Measurements from ENCODE around the gene CLCF1. TPM values are rescaled to one million over a fixed set of nuclear protein-coding genes. Genes with fewer than 3 reads are reported as not detected.

Gene CLCF1
- polyA plus RNA-seq, 1 donor (not counting 4 experiments of a cell fraction or from before 2014, with no cell fraction given), result 2.7 TPM

DNA sequence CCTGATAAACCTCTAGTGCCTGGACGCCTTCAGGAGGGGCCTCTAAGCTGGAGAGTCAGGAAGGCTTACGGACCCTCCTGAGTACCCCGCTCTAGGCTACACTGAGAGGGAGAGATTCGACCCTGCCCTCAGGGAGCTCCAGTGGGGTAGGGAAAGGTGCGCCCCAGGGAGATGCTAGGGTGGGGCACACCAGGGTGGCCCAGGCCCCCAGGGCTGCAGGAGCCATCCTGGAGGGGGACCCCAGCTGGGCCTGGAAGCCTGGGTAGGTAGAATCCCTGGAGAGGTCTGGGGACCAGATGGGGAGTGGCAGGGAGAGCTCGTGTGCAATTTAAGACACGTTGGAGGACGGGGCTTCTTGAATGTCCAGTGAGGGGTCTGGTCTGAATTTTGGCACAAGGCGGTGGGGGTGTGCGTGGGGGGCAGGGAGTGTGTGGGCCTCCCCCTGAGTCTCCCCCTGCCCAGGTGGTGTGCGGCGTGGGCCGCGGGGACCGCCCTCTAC is 46.8 kb upstream of the CLCF1 start:
- no peak overlapping the region for H3K27ac ChIP-seq (ENCODE audit: control insufficient read depth, insufficient read depth, low read length)
- peaks cover 22% of the 10 kb centered on the region for H3K4me1 ChIP-seq (ENCODE audit: control insufficient read depth, extremely low read depth, insufficient read depth, low read length)
- dilution Hi-C loops (cut with MboI; ENCODE audit: extremely low pct_ligation_motif_present, low sequenced_read_pairs), result no loop called here
- TF ChIP-seq EZH2 (IDR thresholded peaks at IDR 0.05; ENCODE audit: low read length), result no peak
- TF ChIP-seq, protein P1, sequence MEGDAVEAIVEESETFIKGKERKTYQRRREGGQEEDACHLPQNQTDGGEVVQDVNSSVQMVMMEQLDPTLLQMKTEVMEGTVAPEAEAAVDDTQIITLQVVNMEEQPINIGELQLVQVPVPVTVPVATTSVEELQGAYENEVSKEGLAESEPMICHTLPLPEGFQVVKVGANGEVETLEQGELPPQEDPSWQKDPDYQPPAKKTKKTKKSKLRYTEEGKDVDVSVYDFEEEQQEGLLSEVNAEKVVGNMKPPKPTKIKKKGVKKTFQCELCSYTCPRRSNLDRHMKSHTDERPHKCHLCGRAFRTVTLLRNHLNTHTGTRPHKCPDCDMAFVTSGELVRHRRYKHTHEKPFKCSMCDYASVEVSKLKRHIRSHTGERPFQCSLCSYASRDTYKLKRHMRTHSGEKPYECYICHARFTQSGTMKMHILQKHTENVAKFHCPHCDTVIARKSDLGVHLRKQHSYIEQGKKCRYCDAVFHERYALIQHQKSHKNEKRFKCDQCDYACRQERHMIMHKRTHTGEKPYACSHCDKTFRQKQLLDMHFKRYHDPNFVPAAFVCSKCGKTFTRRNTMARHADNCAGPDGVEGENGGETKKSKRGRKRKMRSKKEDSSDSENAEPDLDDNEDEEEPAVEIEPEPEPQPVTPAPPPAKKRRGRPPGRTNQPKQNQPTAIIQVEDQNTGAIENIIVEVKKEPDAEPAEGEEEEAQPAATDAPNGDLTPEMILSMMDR (optimal IDR thresholded peaks at IDR 0.05 in 1 of 3, IDR thresholded peaks at IDR 0.05 in 1 of 3, conservative IDR thresholded peaks at IDR 0.05 in 1 of 3; ENCODE audit: extremely low read depth in 1 of 3, insufficient read depth in 2 of 3, low read length in 3 of 3), result no peak
- FAIRE-seq (no peak), DNase-seq (ENCODE audit: low read depth, low spot score) (no peak)
- no peaks in the 10 kb centered on the region for H3K9me3 ChIP-seq (ENCODE audit: control insufficient read depth, low read depth, low read length)
- H3K36me3 ChIP-seq (ENCODE audit: control insufficient read depth in 2 of 2, extremely low read depth in 1 of 2, insufficient read depth in 2 of 2, low read length in 2 of 2), result no peaks in the 10 kb centered on the region
- H3K9me1 ChIP-seq (ENCODE audit: control insufficient read depth, extremely low read depth, insufficient read depth, low read length), result no peaks in the 10 kb centered on the region
- peak overlapping the region in 1 of 3 experiments; percentile 68 for H3K4me3 ChIP-seq (ENCODE audit: control insufficient read depth in 2 of 3, extremely low read depth in 1 of 3, insufficient read depth in 2 of 3, low read depth in 1 of 3, low read length in 3 of 3)
- peak overlapping the region; percentile 78 for H3K4me2 ChIP-seq (ENCODE audit: control insufficient read depth, extremely low read depth, insufficient read depth, low read depth, low read length)
- no peaks in the 10 kb centered on the region for H4K20me1 ChIP-seq (ENCODE audit: control insufficient read depth, extremely low read depth, insufficient read depth, low read length)
- peaks cover 5% of the 10 kb centered on the region for H3K27me3 ChIP-seq (ENCODE audit: control insufficient read depth, extremely low read depth, insufficient read depth, low read length)
- no peak overlapping the region for H2AFZ ChIP-seq (ENCODE audit: control insufficient read depth, low read length)
- H3K9ac ChIP-seq (ENCODE audit: control insufficient read depth, extremely low read depth, insufficient read depth, low read length), result peak overlapping the region; percentile 56
- H3K79me2 ChIP-seq (ENCODE audit: control insufficient read depth, insufficient read depth, low read length), result no peaks in the 10 kb centered on the region

DNA sequence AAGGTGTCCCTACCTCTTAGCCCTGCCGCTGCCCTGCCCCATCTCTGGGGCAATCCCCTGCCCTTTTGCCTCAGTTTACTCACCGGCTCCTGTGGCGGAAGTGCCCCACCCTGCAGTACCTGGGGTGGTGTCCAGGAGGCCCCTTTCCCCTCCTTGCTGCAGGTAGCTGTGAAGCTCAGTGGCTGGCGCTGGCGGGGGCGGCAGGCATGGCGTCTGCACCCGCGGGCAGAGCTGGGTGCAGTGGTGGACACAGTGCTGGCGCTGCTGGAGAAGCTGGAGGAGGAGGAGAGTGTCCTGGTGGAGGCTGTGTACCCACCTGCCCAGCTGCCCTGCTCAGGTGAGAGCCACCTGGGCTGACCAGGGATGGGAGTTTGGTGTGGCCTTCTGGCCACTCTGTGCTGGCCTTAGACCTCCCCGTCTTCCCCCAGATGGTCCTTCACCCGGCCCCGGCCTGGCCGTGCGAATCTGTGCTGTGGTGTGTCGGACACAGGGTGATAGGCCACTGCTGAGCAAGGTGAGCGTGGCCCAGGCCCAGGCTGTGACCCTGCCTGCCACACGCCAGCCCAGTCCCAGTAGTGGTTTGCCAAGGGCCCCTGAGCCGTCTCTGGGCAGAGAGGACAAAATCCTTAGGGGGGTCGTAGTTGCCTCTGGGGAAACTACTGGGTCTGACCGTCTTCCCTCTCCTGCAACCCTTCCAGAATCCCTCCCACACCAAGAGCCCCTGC is 46.1 kb upstream of the CLCF1 start:
- H3K4me3 ChIP-seq (ENCODE audit: control insufficient read depth in 2 of 3, extremely low read depth in 1 of 3, insufficient read depth in 2 of 3, low read depth in 1 of 3, low read length in 3 of 3), result no peak overlapping the region
- H3K9me3 ChIP-seq (ENCODE audit: control insufficient read depth, low read depth, low read length), result no peaks in the 10 kb centered on the region
- H2AFZ ChIP-seq (ENCODE audit: control insufficient read depth, low read length), result no peak overlapping the region
- H3K9me1 ChIP-seq (ENCODE audit: control insufficient read depth, extremely low read depth, insufficient read depth, low read length), result no peaks in the 10 kb centered on the region
- no peaks in the 10 kb centered on the region for H3K79me2 ChIP-seq (ENCODE audit: control insufficient read depth, insufficient read depth, low read length)
- H3K27ac ChIP-seq (ENCODE audit: control insufficient read depth, insufficient read depth, low read length), result no peak overlapping the region
- no peak overlapping the region for H3K9ac ChIP-seq (ENCODE audit: control insufficient read depth, extremely low read depth, insufficient read depth, low read length)
- H3K36me3 ChIP-seq (ENCODE audit: control insufficient read depth in 2 of 2, extremely low read depth in 1 of 2, insufficient read depth in 2 of 2, low read length in 2 of 2), result no peaks in the 10 kb centered on the region
- no peak overlapping the region for H3K4me2 ChIP-seq (ENCODE audit: control insufficient read depth, extremely low read depth, insufficient read depth, low read depth, low read length)
- DNase-seq (ENCODE audit: low read depth, low spot score) (no peak), FAIRE-seq (no peak)
- peaks cover 12% of the 10 kb centered on the region for H3K27me3 ChIP-seq (ENCODE audit: control insufficient read depth, extremely low read depth, insufficient read depth, low read length)
- no peak for TF ChIP-seq EZH2 (IDR thresholded peaks at IDR 0.05; ENCODE audit: low read length)
- TF ChIP-seq, protein P1 (optimal IDR thresholded peaks at IDR 0.05 in 1 of 3, IDR thresholded peaks at IDR 0.05 in 1 of 3, conservative IDR thresholded peaks at IDR 0.05 in 1 of 3; ENCODE audit: extremely low read depth in 1 of 3, insufficient read depth in 2 of 3, low read length in 3 of 3), result no peak
- dilution Hi-C loops (cut with MboI; ENCODE audit: extremely low pct_ligation_motif_present, low sequenced_read_pairs), result no loop called here
- H4K20me1 ChIP-seq (ENCODE audit: control insufficient read depth, extremely low read depth, insufficient read depth, low read length), result no peaks in the 10 kb centered on the region
- H3K4me1 ChIP-seq (ENCODE audit: control insufficient read depth, extremely low read depth, insufficient read depth, low read length), result peaks cover 22% of the 10 kb centered on the region

All from keratinocyte (primary cell).